Lung (tissue), 12 donors: Measurements from ENCODE around the gene ACVR1B. TPM values are rescaled to one million over a fixed set of nuclear protein-coding genes. Genes with fewer than 3 reads are reported as not detected.

Experiments
- ATAC-seq: fragments of 200-7000 bp; cut with Tn5 transposase; one replicate; pipeline ENCODE4 v1.9.1; 2020; ENCODE audit warnings: moderate number of reproducible peaks; ENCODE audit not compliant: insufficient read depth, low FRiP score
- DNase-seq, 3 donors: peaks; one replicate each; pipeline ENCODE4 v3.0.0-alpha.2; 2013 to 2017
- H3K27ac ChIP-seq, 2 donors: one replicate each; pipeline ENCODE4 v1.5.1; 2013; ENCODE audit warnings: mild to moderate bottlenecking in 2 of 2, moderate library complexity in 2 of 2, control low read depth in 1 of 2, inconsistent platforms in 1 of 2, low read depth in 1 of 2, low read length in 1 of 2
- H3K27me3 ChIP-seq, 3 donors: one replicate each; pipeline ENCODE4 v1.5.1; 2013; ENCODE audit warnings: low read length in 2 of 3; ENCODE audit not compliant: control insufficient read depth in 3 of 3, insufficient read depth in 3 of 3
- H3K36me3 ChIP-seq, 4 donors: one replicate each; pipeline ENCODE4 v1.5.1; 2013; ENCODE audit warnings: low read length in 4 of 4, mild to moderate bottlenecking in 1 of 4, moderate library complexity in 1 of 4; ENCODE audit not compliant: control insufficient read depth in 4 of 4, insufficient read depth in 4 of 4
- H3K4me1 ChIP-seq, 5 donors: one replicate each; pipeline ENCODE4 v1.5.1; 2013; ENCODE audit warnings: low read length in 5 of 5, mild to moderate bottlenecking in 2 of 5, moderate library complexity in 1 of 5; ENCODE audit not compliant: control insufficient read depth in 5 of 5, insufficient read depth in 5 of 5
- H3K4me3 ChIP-seq: one replicate; pipeline ENCODE4 v1.5.1; 2013; ENCODE audit warnings: mild to moderate bottlenecking, control low read depth, moderate library complexity
- H3K9ac ChIP-seq, 2 donors: one replicate each; pipeline ENCODE4 v1.5.1; 2013; ENCODE audit warnings: low read length in 2 of 2, control low read depth in 1 of 2; ENCODE audit not compliant: insufficient read depth in 1 of 2
- H3K9me3 ChIP-seq, 4 donors: one replicate each; pipeline ENCODE4 v1.5.1; 2013; ENCODE audit warnings: low read length in 3 of 4, mild to moderate bottlenecking in 1 of 4, moderate library complexity in 1 of 4; ENCODE audit not compliant: control insufficient read depth in 4 of 4, insufficient read depth in 3 of 4
- WGBS, 2 donors: extraction: QIAGEN DNeasy Blood & Tissue Kit; methylation state at CpG; one replicate each; pipeline ENCODE4 v1.1.7; 2013; 5-methylcytosine and 5-hydroxymethylcytosine counted together
- polyA plus RNA-seq, 2 donors: library from polyadenylated mRNA; stranded (reverse); fragments of 200-250 nt; gene quantifications; one replicate each; pipeline ENCODE4 v1.2.1, GENCODE V29; 2013
- total RNA-seq, 2 donors: library from RNA; depleted of rRNA in 1 of 2; stranded (reverse); fragments of >200 nt in 1 of 2; gene quantifications; one replicate each; pipeline ENCODE4 v1.2.1, GENCODE V29; 2014 to 2021
- TF ChIP-seq, protein P1 (sequence below): IDR thresholded peaks from 2 replicates; pipeline ENCODE4 v1.5.1; 2012; ENCODE audit warnings: mild to moderate bottlenecking; ENCODE audit errors: control extremely low read depth, extremely low read depth
- donor health status: control.
- donor health status: control.
- donor health status: Bipolar disorder and iron deficiency.
- donor health status: healthy.
- donor health status: DM: yes; HTN: yes; CAD: no.

The ACVR1B gene
- total and polyA plus RNA-seq, 4 donors = 14.0 to 41.7 (median 21.0) TPM

GRCh38 chr12:51992246-51992645 is 40.7 kb downstream of the ACVR1B start:
- ATAC-seq (no peak), DNase-seq (no peak)
- H3K9ac ChIP-seq = no peak overlapping the region
- no peaks in the 10 kb centered on the region for H3K27me3 ChIP-seq
- WGBS, 2 donors = 90% methylated on average over 5 of the region's 5 CpGs
- H3K4me1 ChIP-seq = no peaks in the 10 kb centered on the region
- TF ChIP-seq, protein P1, sequence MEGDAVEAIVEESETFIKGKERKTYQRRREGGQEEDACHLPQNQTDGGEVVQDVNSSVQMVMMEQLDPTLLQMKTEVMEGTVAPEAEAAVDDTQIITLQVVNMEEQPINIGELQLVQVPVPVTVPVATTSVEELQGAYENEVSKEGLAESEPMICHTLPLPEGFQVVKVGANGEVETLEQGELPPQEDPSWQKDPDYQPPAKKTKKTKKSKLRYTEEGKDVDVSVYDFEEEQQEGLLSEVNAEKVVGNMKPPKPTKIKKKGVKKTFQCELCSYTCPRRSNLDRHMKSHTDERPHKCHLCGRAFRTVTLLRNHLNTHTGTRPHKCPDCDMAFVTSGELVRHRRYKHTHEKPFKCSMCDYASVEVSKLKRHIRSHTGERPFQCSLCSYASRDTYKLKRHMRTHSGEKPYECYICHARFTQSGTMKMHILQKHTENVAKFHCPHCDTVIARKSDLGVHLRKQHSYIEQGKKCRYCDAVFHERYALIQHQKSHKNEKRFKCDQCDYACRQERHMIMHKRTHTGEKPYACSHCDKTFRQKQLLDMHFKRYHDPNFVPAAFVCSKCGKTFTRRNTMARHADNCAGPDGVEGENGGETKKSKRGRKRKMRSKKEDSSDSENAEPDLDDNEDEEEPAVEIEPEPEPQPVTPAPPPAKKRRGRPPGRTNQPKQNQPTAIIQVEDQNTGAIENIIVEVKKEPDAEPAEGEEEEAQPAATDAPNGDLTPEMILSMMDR = no peak
- no peaks in the 10 kb centered on the region for H3K9me3 ChIP-seq
- no peak overlapping the region for H3K4me3 ChIP-seq
- H3K27ac ChIP-seq = no peak overlapping the region
- H3K36me3 ChIP-seq = peaks cover 7 to 29% (median 19%) of the 10 kb centered on the region in 4 donors

DNA sequence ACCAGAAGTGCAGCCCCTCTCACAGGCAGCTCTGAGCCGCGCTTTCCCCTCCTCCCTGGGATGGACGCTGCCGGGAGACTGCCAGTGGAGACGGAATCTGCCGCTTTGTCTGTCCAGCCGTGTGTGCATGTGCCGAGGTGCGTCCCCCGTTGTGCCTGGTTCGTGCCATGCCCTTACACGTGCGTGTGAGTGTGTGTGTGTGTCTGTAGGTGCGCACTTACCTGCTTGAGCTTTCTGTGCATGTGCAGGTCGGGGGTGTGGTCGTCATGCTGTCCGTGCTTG is 43.0 kb downstream of the ACVR1B start:
- Histone ChIP-seq H3K27ac (no peak overlapping the region), H3K27me3 (no peaks in the 10 kb centered on the region), H3K9ac (no peak overlapping the region), H3K4me3 (no peak overlapping the region), H3K4me1 (no peaks in the 10 kb centered on the region), H3K9me3 (no peaks in the 10 kb centered on the region), H3K36me3 (peaks cover 10 to 32% (median 19%) of the 10 kb centered on the region in 4 donors)
- TF ChIP-seq, protein P1 = no peak
- no peak for DNase-seq
- 95 to 96% methylated on average over 17 of the region's 17 CpGs for WGBS, 2 donors
- ATAC-seq = no peak

DNA sequence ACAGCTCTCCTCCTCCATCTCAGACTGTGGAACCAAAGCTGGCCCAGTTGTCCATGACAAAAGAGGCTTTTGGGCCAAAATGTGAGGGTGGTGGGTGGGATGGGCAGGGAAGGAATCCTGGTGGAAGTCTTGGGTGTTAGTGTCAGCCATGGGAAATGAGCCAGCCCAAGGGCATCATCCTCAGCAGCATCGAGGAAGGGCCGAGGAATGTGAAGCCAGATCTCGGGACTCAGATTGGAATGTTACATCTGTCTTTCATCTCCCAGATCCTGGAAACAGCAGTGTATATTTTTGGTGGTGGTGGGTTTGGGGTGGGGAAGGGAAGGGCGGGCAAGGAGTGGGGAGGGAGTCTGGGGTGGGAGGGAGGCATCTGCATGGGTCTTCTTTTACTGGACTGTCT is 43.5 kb downstream of the ACVR1B start:
- peaks cover 10 to 32% (median 19%) of the 10 kb centered on the region in 4 donors for H3K36me3 ChIP-seq
- 80 to 96% methylated on average over 4 of the region's 4 CpGs for WGBS, 2 donors
- ATAC-seq (no peak), DNase-seq (no peak)
- H3K9ac ChIP-seq = no peak overlapping the region
- no peak overlapping the region for H3K27ac ChIP-seq
- TF ChIP-seq, protein P1 = no peak
- H3K9me3 ChIP-seq = no peaks in the 10 kb centered on the region
- H3K4me3 ChIP-seq = no peak overlapping the region
- no peaks in the 10 kb centered on the region for H3K4me1 ChIP-seq
- no peaks in the 10 kb centered on the region for H3K27me3 ChIP-seq

DNA sequence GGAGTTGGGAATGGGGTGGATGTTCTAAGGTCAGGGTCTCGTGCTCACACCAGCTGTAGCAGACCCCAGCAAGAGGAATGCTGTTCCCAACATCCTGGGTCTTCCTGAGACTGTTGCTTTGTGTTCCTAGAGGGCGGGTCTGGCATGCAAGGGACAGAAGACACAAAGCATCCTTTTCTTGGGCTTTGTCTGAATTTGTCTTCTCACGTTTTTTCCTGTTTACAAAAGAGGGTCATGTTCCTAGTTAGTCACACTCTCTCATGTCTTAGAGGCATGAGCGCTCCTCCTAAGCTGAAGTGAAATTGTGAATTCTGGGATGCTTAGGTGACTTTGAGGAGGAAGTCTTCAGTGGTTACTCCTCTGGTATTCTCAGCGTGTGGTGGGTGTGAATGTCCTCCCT is 45.6 kb downstream of the ACVR1B start:
- TF ChIP-seq, protein P1 = no peak
- H3K27ac ChIP-seq = no peak overlapping the region
- H3K4me3 ChIP-seq = no peak overlapping the region
- H3K9ac ChIP-seq = no peak overlapping the region
- WGBS, 2 donors = 83 to 92% methylated on average over 5 of the region's 5 CpGs
- no peaks in the 10 kb centered on the region for H3K27me3 ChIP-seq
- H3K4me1 ChIP-seq = no peaks in the 10 kb centered on the region
- no peaks in the 10 kb centered on the region for H3K9me3 ChIP-seq
- H3K36me3 ChIP-seq = peaks cover 10 to 28% (median 14%) of the 10 kb centered on the region in 4 donors
- DNase-seq = no peak
- no peak for ATAC-seq
